OCI-LY1 (cell line): Measurements from ENCODE around the gene MVB12B.

Source experiments
- H2AFZ ChIP-seq: fragments of 200-600 bp; sonication (generic), shearing (Covaris generic); 2 replicates; pipeline ENCODE4 v1.6.0; 2014; ENCODE audit warnings: antibody characterized with exemption, mild to moderate bottlenecking, low read length
- H3F3A ChIP-seq: fragments of 200-600 bp; sonication (generic), shearing (Covaris generic); 2 replicates; pipeline ENCODE4 v1.6.0; 2014; ENCODE audit warnings: mild to moderate bottlenecking, antibody characterized with exemption, low read length, moderate library complexity; ENCODE audit not compliant: insufficient read depth
- H3K27ac ChIP-seq: fragments of 200-600 bp; sonication (generic); 2 replicates; pipeline ENCODE4 v1.5.1; 2014; ENCODE audit warnings: low read length, mixed run types, mild to moderate bottlenecking, low read depth; ENCODE audit not compliant: poor library complexity, severe bottlenecking
- H3K27me3 ChIP-seq: fragments of 200-600 bp; sonication (generic); 2 replicates; pipeline ENCODE4 v1.6.0; 2014; ENCODE audit warnings: antibody characterized with exemption, mild to moderate bottlenecking, low read length, moderate library complexity; ENCODE audit not compliant: insufficient read depth
- H3K36me3 ChIP-seq: fragments of 200-600 bp; sonication (generic); 2 replicates; pipeline ENCODE4 v1.6.1; 2014; ENCODE audit warnings: mild to moderate bottlenecking, antibody characterized with exemption, low read length, moderate library complexity, mixed read lengths; ENCODE audit not compliant: insufficient read depth
- H3K4me1 ChIP-seq: fragments of 200-600 bp; sonication (generic); 2 replicates; pipeline ENCODE4 v1.5.1; 2014; ENCODE audit warnings: mild to moderate bottlenecking, low read length, moderate library complexity; ENCODE audit not compliant: insufficient read depth, severe bottlenecking
- H3K4me2 ChIP-seq: fragments of 200-600 bp; sonication (generic), shearing (Covaris generic); 2 replicates; pipeline ENCODE4 v1.6.1; 2014; ENCODE audit warnings: low read length
- H3K4me3 ChIP-seq: fragments of 200-600 bp; sonication (generic); 2 replicates; pipeline ENCODE4 v1.5.1; 2014; ENCODE audit warnings: low read length, low read depth, mild to moderate bottlenecking, mixed read lengths; ENCODE audit not compliant: poor library complexity, severe bottlenecking
- H3K79me2 ChIP-seq: fragments of 200-600 bp; shearing (Covaris generic); 2 replicates; pipeline ENCODE4 v1.6.1; 2016; ENCODE audit warnings: mixed run types, low read length, mixed read lengths; ENCODE audit not compliant: insufficient read depth
- H3K9ac ChIP-seq: fragments of 200-600 bp; sonication (generic), shearing (Covaris generic); 2 replicates; pipeline ENCODE4 v1.6.1; 2014; ENCODE audit warnings: mild to moderate bottlenecking, low read length, mixed read lengths
- H3K9me2 ChIP-seq: fragments of 200-600 bp; sonication (generic), shearing (Covaris generic); 2 replicates; pipeline ENCODE4 v1.6.1; 2014; ENCODE audit warnings: low read depth, mild to moderate bottlenecking, low read length, mixed read lengths
- H3K9me3 ChIP-seq: fragments of 200-600 bp; shearing (Covaris generic); 2 replicates; pipeline ENCODE4 v1.6.1; 2014; ENCODE audit warnings: low read length, mixed read lengths
- H4K20me1 ChIP-seq: fragments of 200-600 bp; sonication (generic), shearing (Covaris generic); 2 replicates; pipeline ENCODE4 v1.6.0; 2016; ENCODE audit warnings: mild to moderate bottlenecking, low read length; ENCODE audit not compliant: insufficient read depth
- CTCF ChIP-seq: fragments of 200-600 bp; sonication (generic), shearing (Covaris generic); IDR thresholded peaks from 2 replicates; pipeline ENCODE4 v1.5.1; 2017; ENCODE audit warnings: mild to moderate bottlenecking, antibody characterized with exemption, low read length, moderate library complexity, mixed read lengths
- EZH2 ChIP-seq: fragments of 200-600 bp; sonication (generic), shearing (Covaris generic); IDR thresholded peaks from 2 replicates; pipeline ENCODE4 v1.8.0; 2017; ENCODE audit warnings: borderline replicate concordance, mixed run types, mild to moderate bottlenecking, antibody characterized with exemption, low read length, moderate library complexity, mixed read lengths

MVB12B gene

GRCh38 chr9:126334721-126335621, 8.3 kb downstream of the MVB12B start:
- Histone ChIP-seq H3K9me3 (no peaks in the 10 kb centered on the region), H3F3A (no peaks in the 10 kb centered on the region), H3K79me2 (no peaks in the 10 kb centered on the region), H3K9ac (no peak overlapping the region), H3K4me3 (no peak overlapping the region), H3K27me3 (no peaks in the 10 kb centered on the region), H2AFZ (no peak overlapping the region), H3K9me2 (no peaks in the 10 kb centered on the region), H4K20me1 (no peaks in the 10 kb centered on the region), H3K4me1 (no peaks in the 10 kb centered on the region), H3K36me3 (no peaks in the 10 kb centered on the region), H3K4me2 (no peak overlapping the region), H3K27ac (no peak overlapping the region)
- TF ChIP-seq CTCF (no peak), EZH2 (no peak)

DNA sequence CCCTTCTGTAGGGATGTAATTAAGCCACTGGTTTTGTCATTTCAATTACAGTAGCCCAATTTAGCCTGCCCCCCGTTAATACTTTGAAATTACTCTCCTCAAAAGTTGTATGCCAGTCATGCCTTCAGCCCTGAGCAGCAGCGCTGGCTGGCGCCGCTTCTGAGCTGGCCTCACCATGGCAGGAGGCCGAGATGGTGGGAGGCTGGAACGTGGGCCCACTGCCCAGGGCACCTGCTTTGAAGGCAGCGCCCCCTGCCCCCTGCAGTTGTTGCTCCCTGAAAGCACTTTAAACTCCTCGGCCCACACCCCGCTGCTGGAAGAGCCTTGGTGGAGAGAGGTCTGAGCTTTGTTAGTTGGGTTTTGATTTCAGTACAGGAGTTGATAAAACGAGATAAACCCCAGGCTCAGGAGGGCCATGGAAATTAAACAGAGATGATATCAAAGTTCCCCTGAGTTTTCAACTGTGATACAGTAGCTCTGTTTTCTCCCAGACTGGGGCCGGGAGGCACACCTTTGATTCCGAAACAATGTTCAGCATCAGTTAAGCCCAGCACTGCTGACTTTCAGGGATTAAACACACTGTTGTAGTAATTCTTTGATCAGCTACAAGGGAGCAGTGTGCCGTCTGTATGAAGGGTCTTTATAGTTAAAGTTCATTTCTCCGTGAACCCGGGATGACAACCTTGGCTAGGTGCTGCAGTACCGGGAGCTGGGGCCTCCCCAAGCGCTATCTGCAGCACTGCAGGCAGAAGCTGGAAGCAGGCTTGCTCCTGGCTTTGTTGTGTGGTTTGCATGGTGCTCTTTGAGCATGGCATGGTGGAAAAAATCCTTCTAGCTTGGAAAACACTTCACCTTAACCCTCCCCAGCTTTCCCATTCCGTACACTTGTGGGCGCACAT, 9.5 kb downstream of the MVB12B start:
- no peaks in the 10 kb centered on the region for H3K4me1 ChIP-seq
- H3K4me2 ChIP-seq = no peak overlapping the region
- H3K79me2 ChIP-seq = no peaks in the 10 kb centered on the region
- H3K9ac ChIP-seq = no peak overlapping the region
- H3K36me3 ChIP-seq = no peaks in the 10 kb centered on the region
- H3K9me2 ChIP-seq = no peaks in the 10 kb centered on the region
- no peaks in the 10 kb centered on the region for H3K9me3 ChIP-seq
- H3K4me3 ChIP-seq = no peak overlapping the region
- H4K20me1 ChIP-seq = no peaks in the 10 kb centered on the region
- H3K27ac ChIP-seq = no peak overlapping the region
- no peaks in the 10 kb centered on the region for H3F3A ChIP-seq
- TF ChIP-seq CTCF (no peak), EZH2 (no peak)
- no peaks in the 10 kb centered on the region for H3K27me3 ChIP-seq
- H2AFZ ChIP-seq = no peak overlapping the region

- TF ChIP-seq CTCF = no peak
- TF ChIP-seq EZH2 = no peak
These were observed 10.2 kb downstream of the MVB12B start for GRCh38 chr9:126336736-126337325.

More at GRCh38 chr9:126336736-126337325, 10.2 kb downstream of the MVB12B start:
- no peak overlapping the region for H2AFZ ChIP-seq
- H3K4me3 ChIP-seq = no peak overlapping the region
- H3K27me3 ChIP-seq = no peaks in the 10 kb centered on the region; the same call in 1 of the 2 replicates
- no peaks in the 10 kb centered on the region for H3F3A ChIP-seq
- H3K27ac ChIP-seq = no peak overlapping the region
- no peaks in the 10 kb centered on the region for H3K4me1 ChIP-seq
- no peaks in the 10 kb centered on the region for H3K79me2 ChIP-seq
- H4K20me1 ChIP-seq = no peaks in the 10 kb centered on the region
- no peaks in the 10 kb centered on the region for H3K36me3 ChIP-seq
- H3K9me3 ChIP-seq = no peaks in the 10 kb centered on the region
- no peak overlapping the region for H3K4me2 ChIP-seq
- no peak overlapping the region for H3K9ac ChIP-seq
- no peaks in the 10 kb centered on the region for H3K9me2 ChIP-seq
